GM19025 (cell line): Measurements from ENCODE around the gene POU2F2.

Experiments used
- ATAC-seq: cut with Tn5 transposase; IDR thresholded peaks from one replicate; pipeline ENCODE4 v1.9.1; 2021; ENCODE audit warnings: mild to moderate bottlenecking, low read depth, moderate library complexity; ENCODE audit not compliant: unreplicated experiment

The POU2F2 gene

DNA sequence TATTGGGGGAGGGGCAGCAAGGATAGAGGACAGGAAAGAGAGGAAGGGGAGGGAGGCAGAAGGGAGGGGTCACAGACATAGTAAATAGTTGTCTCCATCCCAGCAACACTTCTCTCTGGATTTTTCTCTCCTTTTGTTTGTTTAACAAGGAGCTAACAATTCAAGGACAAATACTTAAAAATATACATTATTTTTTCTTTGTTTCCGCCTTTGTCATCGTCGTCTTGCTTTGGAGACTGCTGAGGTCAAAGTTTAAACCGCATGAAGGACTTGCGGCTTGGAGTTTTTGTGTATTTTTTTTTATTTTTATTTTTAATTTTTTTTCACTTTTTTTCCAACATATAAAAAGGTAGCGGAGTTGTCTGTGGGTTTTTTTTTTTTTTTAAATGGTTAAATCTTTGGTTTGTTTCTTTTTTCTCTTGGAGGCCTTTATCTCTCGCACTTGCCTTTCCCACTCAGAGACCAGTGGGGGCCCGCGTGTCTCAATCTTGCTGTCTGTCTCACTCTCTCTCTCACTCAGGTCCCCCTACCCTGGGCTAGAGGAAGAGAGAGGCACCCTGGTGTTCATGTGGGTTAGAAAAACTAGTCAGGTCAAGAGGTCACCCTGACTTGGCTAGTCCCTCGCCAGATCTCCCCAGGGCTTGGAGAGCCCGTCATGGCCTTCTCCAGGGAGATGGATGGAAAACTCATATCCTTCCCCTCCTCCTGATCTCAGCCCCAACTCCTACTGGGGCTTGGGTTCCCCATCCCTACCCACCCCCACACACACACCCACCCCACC, 45.3 kb downstream of the POU2F2 start:
- ATAC-seq: no peak

DNA sequence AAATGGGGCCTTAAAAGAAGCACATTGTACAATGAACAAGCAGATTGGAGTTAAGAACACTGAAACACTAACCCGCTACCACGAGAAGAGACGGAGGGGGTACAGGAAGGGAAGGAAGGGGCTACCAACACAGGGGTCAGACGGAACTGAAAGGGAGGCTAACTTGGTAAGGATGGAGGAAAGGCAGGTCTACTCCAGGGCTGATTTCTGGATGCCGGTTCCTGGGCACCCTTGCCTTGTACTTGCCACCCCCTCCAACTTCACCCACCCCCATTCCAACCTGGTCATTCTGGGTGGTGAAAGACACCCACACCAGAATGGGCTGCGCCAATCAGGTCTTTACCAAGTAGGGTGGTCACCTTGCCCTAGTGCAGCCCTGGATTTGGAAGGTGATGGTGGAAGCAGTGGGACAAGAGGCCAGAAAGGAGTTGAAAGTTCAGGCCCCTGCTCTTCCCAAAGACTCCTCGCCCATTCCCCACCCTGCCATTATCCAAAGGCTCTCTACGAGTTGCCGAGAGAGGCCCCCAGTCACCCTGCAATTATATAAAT, 46.0 kb downstream of the POU2F2 start:
- ATAC-seq: no peak

DNA sequence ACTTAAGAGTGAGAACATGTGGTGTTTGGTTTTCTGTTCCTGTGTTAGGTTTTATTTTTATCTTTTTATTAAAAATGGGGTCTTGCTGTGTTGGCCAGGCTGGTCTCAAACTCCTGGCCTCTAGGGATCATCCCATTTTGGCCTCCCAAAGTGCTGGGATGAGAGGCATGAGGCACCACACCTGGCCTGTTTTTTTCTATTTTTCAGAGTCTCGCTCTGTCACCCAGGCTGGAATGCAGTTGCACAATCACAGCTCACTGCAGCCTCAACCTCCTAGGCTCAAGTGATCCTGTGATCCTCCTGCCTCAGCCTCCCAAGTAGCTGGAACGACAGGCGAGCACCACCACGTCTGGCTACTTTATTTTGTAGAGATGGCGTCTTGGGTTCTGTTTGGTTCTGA, 48.7 kb downstream of the POU2F2 start:
- ATAC-seq: no peak

DNA sequence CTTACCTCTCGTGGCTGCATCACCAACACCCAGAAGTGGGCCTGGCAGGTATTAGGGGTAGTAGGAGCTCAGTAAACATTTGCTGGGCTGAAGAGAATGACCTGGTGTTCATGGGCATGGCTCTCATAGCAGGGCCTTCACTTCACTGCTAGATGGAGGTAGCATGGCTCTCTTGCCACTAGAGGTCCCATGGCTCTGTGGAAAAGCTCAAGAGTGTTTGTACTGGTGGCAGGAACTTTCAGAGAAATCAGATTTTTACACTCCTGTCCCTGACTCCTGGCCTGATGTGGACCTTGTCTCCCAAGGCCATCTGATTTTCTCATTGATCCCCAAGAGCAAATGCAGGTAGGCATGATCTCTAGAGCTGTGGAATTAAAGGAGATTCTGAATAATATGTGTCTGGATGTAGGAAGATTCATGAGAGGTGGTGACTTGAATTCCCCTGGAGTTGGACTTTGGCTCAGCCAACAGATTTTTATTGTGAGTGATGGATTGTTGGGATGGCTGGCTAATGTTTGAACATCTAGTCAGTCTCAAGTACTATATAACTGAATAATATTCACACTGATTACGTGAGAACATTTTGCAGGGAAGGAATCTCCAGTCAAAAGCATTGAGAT, 50.6 kb downstream of the POU2F2 start:
- no peak for ATAC-seq

DNA sequence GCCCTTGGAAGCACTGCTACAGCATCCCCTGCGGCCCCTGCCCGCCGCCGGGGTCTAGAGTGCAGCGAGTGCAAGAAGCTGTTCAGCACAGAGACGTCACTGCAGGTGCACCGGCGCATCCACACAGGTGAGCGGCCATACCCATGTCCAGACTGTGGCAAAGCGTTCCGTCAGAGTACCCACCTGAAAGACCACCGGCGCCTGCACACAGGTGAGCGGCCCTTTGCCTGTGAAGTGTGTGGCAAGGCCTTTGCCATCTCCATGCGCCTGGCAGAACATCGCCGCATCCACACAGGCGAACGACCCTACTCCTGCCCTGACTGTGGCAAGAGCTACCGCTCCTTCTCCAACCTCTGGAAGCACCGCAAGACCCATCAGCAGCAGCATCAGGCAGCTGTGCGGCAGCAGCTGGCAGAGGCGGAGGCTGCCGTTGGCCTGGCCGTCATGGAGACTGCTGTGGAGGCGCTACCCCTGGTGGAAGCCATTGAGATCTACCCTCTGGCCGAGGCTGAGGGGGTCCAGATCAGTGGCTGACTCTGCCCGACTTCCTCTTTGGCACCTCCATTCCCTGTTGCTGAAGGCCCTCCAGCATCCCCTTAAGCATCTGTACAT, 51.4 kb downstream of the POU2F2 start:
- ATAC-seq: no peak

DNA sequence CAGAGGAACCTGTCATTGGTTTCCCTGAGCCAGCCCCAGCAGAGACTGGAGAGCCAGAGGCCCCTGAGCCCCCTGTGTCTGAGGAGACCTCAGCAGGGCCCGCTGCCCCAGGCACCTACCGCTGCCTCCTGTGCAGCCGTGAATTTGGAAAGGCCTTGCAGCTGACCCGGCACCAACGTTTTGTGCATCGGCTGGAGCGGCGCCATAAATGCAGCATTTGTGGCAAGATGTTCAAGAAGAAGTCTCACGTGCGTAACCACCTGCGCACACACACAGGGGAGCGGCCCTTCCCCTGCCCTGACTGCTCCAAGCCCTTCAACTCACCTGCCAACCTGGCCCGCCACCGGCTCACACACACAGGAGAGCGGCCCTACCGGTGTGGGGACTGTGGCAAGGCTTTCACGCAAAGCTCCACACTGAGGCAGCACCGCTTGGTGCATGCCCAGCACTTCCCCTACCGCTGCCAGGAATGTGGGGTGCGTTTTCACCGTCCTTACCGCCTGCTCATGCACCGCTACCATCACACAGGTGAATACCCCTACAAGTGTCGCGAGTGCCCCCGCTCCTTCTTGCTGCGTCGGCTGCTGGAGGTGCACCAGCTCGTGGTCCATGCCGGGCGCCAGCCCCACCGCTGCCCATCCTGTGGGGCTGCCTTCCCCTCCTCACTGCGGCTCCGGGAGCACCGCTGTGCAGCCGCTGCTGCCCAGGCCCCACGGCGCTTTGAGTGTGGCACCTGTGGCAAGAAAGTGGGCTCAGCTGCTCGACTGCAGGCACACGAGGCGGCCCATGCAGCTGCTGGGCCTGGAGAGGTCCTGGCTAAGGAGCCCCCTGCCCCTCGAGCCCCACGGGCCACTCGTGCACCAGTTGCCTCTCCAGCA, 52.1 kb downstream of the POU2F2 start:
- ATAC-seq: no peak

DNA sequence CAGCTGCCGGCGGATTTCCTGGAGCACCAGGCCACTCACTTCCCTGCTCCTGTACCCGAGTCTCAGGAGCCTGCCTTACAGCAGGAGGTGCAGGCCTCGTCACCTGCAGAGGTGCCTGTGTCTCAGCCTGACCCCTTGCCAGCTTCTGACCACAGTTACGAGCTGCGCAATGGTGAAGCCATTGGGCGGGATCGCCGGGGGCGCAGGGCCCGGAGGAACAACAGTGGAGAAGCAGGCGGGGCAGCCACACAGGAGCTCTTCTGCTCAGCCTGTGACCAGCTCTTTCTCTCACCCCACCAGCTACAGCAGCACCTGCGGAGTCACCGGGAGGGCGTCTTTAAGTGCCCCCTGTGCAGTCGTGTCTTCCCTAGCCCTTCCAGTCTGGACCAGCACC, 53.0 kb downstream of the POU2F2 start:
- no peak for ATAC-seq

DNA sequence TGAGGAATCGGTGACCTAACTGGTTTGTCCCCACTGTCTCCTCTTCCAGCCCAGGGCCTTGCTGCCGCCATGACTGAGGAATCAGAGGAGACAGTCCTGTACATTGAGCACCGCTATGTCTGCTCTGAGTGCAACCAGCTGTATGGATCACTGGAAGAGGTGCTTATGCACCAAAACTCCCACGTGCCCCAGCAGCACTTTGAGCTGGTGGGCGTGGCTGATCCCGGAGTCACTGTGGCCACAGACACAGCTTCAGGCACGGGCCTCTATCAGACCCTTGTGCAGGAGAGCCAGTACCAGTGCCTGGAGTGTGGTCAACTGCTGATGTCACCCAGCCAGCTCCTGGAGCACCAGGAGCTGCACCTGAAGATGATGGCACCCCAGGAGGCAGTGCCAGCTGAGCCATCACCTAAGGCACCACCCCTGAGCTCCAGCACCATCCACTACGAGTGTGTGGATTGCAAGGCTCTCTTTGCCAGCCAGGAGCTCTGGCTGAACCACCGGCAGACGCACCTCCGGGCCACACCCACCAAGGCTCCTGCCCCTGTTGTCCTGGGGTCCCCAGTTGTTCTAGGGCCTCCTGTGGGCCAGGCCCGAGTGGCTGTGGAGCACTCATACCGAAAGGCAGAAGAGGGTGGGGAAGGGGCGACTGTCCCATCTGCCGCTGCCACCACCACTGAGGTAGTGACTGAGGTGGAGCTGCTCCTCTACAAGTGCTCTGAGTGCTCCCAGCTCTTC, 53.5 kb downstream of the POU2F2 start:
- no peak for ATAC-seq

DNA sequence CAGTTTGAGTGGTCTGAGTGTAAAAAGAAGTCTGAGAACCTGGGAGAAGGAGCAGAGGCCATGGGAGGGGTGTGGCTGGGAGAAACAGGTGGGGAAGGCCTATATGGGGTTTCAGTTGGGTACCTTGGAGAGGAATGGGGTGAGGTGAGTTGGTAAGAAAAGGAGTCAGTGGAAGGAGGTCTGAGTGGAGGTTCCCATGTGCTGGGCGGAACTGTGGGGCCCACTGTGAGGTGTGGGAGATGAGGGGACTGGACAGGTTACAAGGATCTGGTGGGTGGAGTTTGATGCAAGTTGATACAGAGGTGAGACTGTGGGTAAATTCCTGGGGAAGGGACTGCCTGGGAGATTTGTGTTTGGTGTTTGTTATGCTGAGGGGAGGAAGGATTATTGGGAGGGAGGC, 54.2 kb downstream of the POU2F2 start:
- no peak for ATAC-seq

DNA sequence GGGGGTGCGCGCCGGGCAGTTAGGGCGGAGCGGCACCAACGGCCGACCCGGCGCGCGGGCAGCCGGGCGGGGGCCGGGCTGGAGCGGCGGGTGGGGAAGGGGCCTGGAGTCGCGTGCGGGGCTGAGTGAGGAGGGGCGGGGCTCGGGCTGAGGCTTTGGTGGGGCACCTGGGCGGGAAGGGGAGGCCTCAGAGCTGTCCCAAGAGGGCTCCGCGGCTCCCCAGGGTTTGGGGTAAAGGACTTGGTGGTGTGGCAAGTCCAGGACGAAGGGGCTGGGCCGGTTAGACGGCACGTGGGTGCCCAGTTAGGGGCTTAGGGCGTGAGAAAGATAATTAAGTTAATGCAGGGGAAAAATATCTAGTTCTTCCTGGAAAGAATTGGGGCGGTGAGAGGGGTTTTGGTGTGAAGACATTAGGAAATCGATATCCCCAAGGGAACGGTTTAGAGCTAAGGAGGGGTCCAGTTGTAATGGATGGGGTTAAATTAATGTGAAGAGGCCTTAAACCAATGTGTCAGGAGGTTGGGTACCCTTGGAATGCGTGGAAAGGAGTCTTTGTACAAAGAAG, 55.8 kb downstream of the POU2F2 start:
- no peak for ATAC-seq

DNA sequence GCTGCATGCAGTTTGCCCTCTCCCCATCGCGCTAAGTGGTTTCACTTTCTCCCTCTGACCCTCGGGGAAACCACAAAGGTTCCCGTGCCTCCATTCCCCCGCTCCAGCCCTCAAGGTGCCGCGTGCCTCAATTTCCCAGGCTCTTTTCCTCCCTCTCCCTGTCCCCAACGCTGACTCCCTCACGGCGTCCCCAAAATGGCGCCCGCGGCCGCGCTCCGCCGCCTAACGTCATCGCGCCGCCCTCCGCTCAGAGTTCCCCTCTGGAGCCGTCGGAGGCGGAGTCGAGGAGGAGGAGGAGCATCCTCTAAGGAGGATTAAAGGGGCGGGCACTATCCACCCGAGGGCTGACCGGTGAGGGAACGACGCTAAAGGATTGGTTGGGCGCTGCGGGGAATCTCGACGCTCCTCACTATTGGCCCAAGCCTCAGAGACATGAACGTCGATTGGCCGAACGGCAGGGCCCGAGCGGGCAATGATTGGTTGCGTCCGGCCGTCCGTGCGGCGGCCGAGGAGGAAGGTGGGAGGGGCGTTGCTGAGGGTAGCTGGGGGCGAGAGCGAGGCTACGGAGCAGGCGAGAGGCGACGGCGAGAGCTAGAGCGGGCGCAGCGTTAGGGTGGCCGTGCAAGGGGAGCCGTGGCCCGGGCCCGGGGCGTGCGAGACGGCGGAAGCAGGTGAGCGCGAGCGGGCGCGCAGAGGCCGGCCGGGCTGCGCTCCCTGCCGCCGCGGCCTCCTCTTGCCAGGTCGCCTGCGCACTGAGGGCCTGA, 56.4 kb downstream of the POU2F2 start, which contains the start of gene ZNF574:
Gene ZNF574 (plus strand): TSS at position 551 of the 764 bp plus-strand sequence. CDS start 2,441 bp downstream, outside the sequence.
- peak; percentile 92 for ATAC-seq

DNA sequence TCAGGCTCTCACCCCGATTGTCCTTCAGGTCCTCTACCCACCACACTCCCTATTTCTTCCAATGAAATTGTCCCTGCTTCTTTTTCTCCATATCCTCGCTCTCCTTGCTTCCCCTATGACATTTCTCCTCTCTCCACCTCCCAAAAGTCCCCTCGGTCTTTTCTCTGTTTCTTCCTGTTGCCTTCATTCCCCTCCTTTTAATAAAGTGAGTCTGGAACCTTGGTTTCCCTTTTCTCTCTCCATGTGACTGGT, 57.0 kb downstream of the POU2F2 start:
- ATAC-seq: no peak

DNA sequence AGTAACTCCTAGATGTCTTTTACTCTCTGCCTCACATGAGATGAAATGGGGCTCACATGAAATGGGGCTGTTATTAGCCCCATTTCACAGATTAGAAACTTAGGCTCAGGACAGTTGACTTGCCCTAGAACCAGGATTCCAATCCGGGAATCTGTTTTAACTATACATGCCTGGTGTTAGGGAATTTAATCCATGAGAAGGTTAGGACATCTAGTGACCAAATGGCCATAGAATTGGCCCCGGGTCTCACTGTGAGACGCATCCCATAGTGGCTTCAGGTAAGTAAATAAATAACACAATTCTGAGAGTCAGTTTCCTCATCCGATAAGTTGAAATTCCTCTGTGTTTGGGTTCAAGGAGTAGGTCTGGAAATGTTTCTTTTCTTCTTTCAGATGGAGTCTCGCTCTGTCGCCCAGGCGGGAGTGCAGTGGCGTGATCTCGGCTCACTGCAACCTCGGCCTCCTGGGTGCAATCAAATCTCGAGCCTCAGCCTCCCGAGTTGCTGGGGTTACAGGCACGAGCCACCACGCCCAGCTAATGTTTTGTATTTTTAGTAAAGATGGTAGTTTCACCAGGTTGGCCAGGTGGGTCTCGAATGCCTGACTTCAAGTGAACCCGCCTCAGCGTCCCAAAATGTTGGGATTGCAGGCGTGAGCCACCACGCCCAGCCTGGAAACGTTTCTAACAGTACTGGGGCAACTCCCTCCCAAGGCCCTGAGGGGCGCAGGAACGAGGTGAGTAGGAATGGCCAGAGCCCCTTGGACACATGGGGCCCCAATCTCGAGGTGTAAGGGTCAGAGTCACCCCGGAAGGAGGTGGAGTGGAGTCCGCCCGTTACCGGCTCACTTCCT, 57.5 kb downstream of the POU2F2 start:
- no peak for ATAC-seq

DNA sequence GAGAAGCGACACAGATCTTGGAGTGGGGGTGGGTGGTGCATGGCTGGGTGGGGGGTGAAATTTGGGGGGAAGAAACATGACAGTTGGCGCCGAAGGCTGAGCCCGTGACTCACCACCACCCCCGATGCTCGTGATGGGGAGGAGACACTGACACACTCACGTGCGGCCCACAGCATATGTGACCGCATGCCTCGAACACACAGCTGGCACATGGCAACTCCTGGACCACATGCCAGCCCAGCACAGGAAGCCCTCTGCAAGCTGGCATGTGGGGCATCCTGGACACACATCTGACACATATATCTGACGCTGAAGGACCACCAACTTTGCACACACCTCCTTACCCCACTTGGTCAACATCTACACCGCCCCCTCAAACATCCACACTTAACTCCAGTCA, 61.0 kb downstream of the POU2F2 start:
- no peak for ATAC-seq

DNA sequence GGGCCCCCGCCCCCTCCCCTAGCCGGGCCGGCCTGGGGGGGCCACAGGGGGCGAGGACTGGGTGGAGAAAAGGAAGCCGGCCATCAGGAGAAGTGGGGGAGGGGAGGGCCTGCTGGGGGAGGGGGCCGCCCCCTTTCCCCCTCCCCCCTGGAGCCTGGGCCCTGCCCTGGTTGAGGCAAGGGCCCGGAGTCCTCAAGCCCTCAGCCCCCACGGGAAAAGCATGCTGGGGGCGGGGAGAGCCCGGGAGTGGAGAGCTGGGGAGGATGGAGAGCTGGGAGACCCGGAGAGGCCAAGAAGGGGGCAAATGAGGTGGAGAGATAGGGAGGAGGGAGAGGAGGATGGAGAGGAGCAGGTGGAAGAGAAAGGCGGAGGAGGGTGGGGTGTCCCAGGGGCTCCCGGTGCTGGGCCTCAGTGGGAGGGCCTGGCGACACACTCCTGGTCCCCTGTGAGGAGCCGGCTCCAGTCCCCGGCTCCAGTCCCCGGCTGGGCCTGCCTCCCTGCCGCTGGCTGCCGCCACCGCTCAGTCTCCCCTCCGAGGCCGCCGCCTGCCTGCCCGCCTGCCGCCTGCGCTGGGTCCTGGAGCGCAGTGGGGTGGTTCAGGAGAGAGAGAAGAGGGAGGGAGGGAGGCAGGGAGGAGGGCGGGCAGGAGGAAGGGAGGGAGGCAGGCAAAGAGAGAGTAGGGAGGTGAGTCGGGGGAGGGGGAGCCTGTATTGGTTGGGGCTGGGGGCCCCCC, 62.5 kb downstream of the POU2F2 start, which contains the start of gene GRIK5:
Gene GRIK5 (minus strand): TSS at position 588 of the 733 bp plus-strand sequence. CDS start 4,436 bp downstream, outside the sequence.
- ATAC-seq: no peak

DNA sequence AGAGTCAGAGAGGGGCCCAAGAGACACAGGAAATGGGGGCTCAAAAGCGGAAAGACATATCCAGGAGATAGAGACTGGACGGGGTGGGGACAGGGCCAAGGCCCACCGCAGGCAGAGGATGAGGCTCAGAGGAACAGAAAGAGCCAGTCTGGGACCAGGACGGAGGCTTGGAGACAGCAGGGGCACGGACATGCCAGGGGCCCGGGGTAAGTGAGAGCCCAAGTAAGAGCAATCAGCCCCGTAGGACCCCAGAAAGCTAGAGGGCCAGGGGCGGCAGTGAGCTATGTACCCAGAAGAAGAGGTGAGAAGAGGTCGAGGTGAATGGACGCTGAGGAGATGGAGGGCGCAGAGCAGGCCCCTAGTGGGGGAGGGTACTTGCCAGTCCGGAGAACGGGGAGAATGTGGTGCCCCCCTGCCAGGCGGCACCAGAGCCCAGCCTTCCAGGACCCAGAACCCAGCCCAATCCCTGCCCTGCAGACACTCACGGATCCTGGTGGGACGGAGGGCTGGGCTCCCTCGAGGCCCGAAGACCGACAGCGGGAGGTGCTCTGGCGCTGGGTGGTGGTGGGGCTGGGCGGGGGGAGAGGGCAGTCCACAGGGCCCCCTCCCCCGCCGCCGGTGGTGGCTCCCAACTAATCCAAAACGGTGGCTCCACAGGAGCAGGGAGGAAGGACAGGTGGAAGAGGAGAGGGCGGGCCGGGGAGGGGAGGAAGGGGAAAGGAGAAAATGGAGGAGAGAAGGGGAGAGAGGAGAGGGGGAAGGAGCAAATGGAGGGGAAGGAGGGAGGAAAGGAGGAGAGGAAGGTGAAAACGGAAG, 63.3 kb downstream of the POU2F2 start:
- no peak for ATAC-seq

DNA sequence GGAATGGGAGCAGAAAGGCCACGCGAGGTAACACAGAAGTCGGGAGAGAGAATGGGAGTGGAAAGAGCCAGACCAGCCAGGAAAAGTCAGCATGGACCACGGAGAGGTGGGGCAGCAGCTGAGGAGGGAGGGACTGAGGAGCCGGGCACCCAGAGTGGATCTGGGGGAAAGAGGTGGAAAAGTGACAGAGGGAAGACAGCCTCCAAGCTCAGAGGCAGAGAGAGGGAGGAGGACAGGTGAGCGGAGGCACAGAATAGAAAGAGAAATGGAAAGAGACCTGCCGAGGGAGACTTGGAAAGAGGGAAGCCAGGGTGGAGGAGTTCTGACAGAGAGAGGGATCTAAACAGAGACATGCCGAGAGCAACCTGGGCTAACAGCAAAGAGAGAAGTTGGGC, 63.9 kb downstream of the POU2F2 start:
- no peak for ATAC-seq
